Adrenal gland (tissue), 5 donors: ENCODE results near the gene TNRC18.

Experiments
- CTCF ChIP-seq, 6 experiments: fragments of 450-650 bp in 4 of 6; fragments of 200-600 bp in 2 of 6; sonication (generic) in 1 of 6; IDR thresholded peaks; 1 replicate in 5 of 6; 2 replicates in 1 of 6; pipeline versions ENCODE4 v1.5.1 to v1.8.0; 2016 to 2021; ENCODE audit warnings: antibody characterized with exemption in 6 of 6, mild to moderate bottlenecking in 2 of 6, moderate library complexity in 1 of 6
- POLR2A ChIP-seq, 2 donors: fragments of 450-650 bp; IDR thresholded peaks; one replicate each; pipeline ENCODE4 v1.6.1; 2017; ENCODE audit warnings: antibody characterized with exemption in 2 of 2, mild to moderate bottlenecking in 2 of 2, moderate library complexity in 1 of 2
- donor health status: DM: no; HTN: no; CAD: no.

GRCh38 chr7:5406957-5407945 is 16.4 kb downstream of the TNRC18 start:
- TF ChIP-seq CTCF (IDR thresholded peaks at IDR 0.05) (no peak), POLR2A (IDR thresholded peaks at IDR 0.05) (no peak)
